SU-DHL-6 (cell line): ENCODE results near the gene EGFL6.
"Not testable (repeated sequence)": the region's sequence is repeated elsewhere in the genome, so short reads cannot be mapped to it uniquely, and the experiment has no call there.

ENCODE experiments used
- H2AFZ ChIP-seq: fragments of 200-600 bp; sonication (generic); 2 replicates; pipeline ENCODE4 v1.6.1; 2014; ENCODE audit warnings: low read depth, mild to moderate bottlenecking, moderate library complexity, mixed read lengths, antibody characterized with exemption, low read length; ENCODE audit not compliant: severe bottlenecking
- H3F3A ChIP-seq: fragments of 200-600 bp; shearing (Covaris generic); 2 replicates; pipeline ENCODE4 v1.6.0; 2016; ENCODE audit warnings: antibody characterized with exemption, mild to moderate bottlenecking; ENCODE audit not compliant: insufficient read depth
- H3K27ac ChIP-seq: fragments of 200-600 bp; sonication (generic); 2 replicates; pipeline ENCODE4 v1.5.1; 2016; ENCODE audit warnings: low read depth, mild to moderate bottlenecking, low read length, moderate library complexity, mixed read lengths
- H3K27me3 ChIP-seq: fragments of 200-600 bp; sonication (generic), shearing (Covaris generic); 2 replicates; pipeline ENCODE4 v1.6.0; 2014; ENCODE audit warnings: mild to moderate bottlenecking, low read length
- H3K36me3 ChIP-seq: fragments of 200-600 bp; sonication (generic); 2 replicates; pipeline ENCODE4 v1.6.1; 2014; ENCODE audit warnings: mild to moderate bottlenecking, low read length, mixed read lengths
- H3K4me2 ChIP-seq: fragments of 300-600, 200-600 bp; shearing (Covaris generic), sonication (generic); 2 replicates; pipeline ENCODE4 v1.6.0; 2014; ENCODE audit warnings: low read length, low read depth, mild to moderate bottlenecking; ENCODE audit not compliant: poor library complexity, severe bottlenecking
- H3K4me3 ChIP-seq: fragments of 200-600 bp; sonication (generic); 2 replicates; pipeline ENCODE4 v1.5.1; 2014; ENCODE audit warnings: antibody characterized with exemption, low read length, mild to moderate bottlenecking, mixed read lengths; ENCODE audit not compliant: insufficient read depth, poor library complexity, severe bottlenecking
- H3K79me2 ChIP-seq: fragments of 200-600 bp; sonication (generic); 2 replicates; pipeline ENCODE4 v1.6.1; 2014; ENCODE audit warnings: mild to moderate bottlenecking, low read length, moderate library complexity; ENCODE audit not compliant: insufficient read depth
- H3K9ac ChIP-seq: fragments of 200-600 bp; sonication (generic); 2 replicates; pipeline ENCODE4 v1.7.0; 2014; ENCODE audit warnings: mild to moderate bottlenecking, low read length
- H3K9me2 ChIP-seq: fragments of 200-600 bp; sonication (generic); replicated peaks from 2 replicates; pipeline ENCODE4 v1.6.1; 2014; ENCODE audit warnings: low read length; ENCODE audit not compliant: insufficient read depth
- H3K9me3 ChIP-seq: fragments of 200-600 bp; sonication (generic); 2 replicates; pipeline ENCODE4 v1.6.1; 2014; ENCODE audit warnings: low read length, mixed read lengths; ENCODE audit not compliant: insufficient read depth
- H4K20me1 ChIP-seq: fragments of 200-600 bp; sonication (generic); 2 replicates; pipeline ENCODE4 v1.6.1; 2014; ENCODE audit warnings: low read depth, mild to moderate bottlenecking, antibody characterized with exemption, low read length, moderate library complexity, mixed read lengths
- CTCF ChIP-seq: fragments of 200-600 bp; sonication (generic); IDR thresholded peaks from one replicate; pipeline ENCODE4 v1.5.1; 2017; ENCODE audit warnings: antibody characterized with exemption, mild to moderate bottlenecking, low read length, moderate library complexity; ENCODE audit not compliant: insufficient read depth, poor library complexity, severe bottlenecking
- EZH2phosphoT487 ChIP-seq: fragments of 200-600 bp; sonication (generic), shearing (Covaris generic); conservative IDR thresholded peaks from 2 replicates; pipeline ENCODE4 v1.6.1; 2018; ENCODE audit warnings: mild to moderate bottlenecking, antibody characterized with exemption, low read length, moderate library complexity, mixed read lengths

The EGFL6 gene

GRCh38 chrX:13638021-13638420 is 68.6 kb downstream of the EGFL6 start:
- no peaks in the 10 kb centered on the region for H3K79me2 ChIP-seq
- H3K9me3 ChIP-seq, result no peaks in the 10 kb centered on the region
- no peak overlapping the region for H3K4me3 ChIP-seq
- H4K20me1 ChIP-seq, result no peaks in the 10 kb centered on the region
- no peak overlapping the region for H3K4me2 ChIP-seq
- H3K9me2 ChIP-seq, result no peaks in the 10 kb centered on the region
- no peaks in the 10 kb centered on the region for H3K27me3 ChIP-seq
- no peak overlapping the region for H3K27ac ChIP-seq
- no peak overlapping the region for H3K9ac ChIP-seq
- TF ChIP-seq CTCF, result no peak
- TF ChIP-seq EZH2phosphoT487, result no peak
- H3F3A ChIP-seq, result no peaks in the 10 kb centered on the region
- no peaks in the 10 kb centered on the region for H3K36me3 ChIP-seq
- H2AFZ ChIP-seq, result no peak overlapping the region

- Histone ChIP-seq H3K9me3 (no peaks in the 10 kb centered on the region), H3K27ac (no peak overlapping the region), H3K27me3 (no peaks in the 10 kb centered on the region), H3F3A (no peaks in the 10 kb centered on the region), H3K4me2 (no peak overlapping the region), H2AFZ (no peak overlapping the region), H3K9me2 (no peaks in the 10 kb centered on the region), H3K79me2 (no peaks in the 10 kb centered on the region), H3K36me3 (no peaks in the 10 kb centered on the region), H3K4me3 (no peak overlapping the region), H3K9ac (no peak overlapping the region), H4K20me1 (no peaks in the 10 kb centered on the region)
- TF ChIP-seq CTCF (no peak), EZH2phosphoT487 (no peak)
Measured at GRCh38 chrX:13638826-13639225, 69.4 kb downstream of the EGFL6 start.

GRCh38 chrX:13641684-13642083 is 72.3 kb downstream of the EGFL6 start:
- not testable (repeated sequence) for H3F3A ChIP-seq, H3K27me3 ChIP-seq, H2AFZ ChIP-seq, H3K9me2 ChIP-seq, H3K27ac ChIP-seq, H3K79me2 ChIP-seq, H4K20me1 ChIP-seq, H3K9ac ChIP-seq, H3K4me2 ChIP-seq, H3K36me3 ChIP-seq, H3K9me3 ChIP-seq, H3K4me3 ChIP-seq

- no peaks in the 10 kb centered on the region for H3K9me3 ChIP-seq
- H3K4me3 ChIP-seq, result no peak overlapping the region
- no peaks in the 10 kb centered on the region for H4K20me1 ChIP-seq
- H3K79me2 ChIP-seq, result no peaks in the 10 kb centered on the region
- no peak overlapping the region for H2AFZ ChIP-seq
- no peak overlapping the region for H3K9ac ChIP-seq
- TF ChIP-seq EZH2phosphoT487, result no peak
- TF ChIP-seq CTCF, result no peak
- H3K27ac ChIP-seq, result no peak overlapping the region
- no peaks in the 10 kb centered on the region for H3F3A ChIP-seq
- H3K27me3 ChIP-seq, result no peaks in the 10 kb centered on the region
- no peaks in the 10 kb centered on the region for H3K36me3 ChIP-seq
- H3K9me2 ChIP-seq, result no peaks in the 10 kb centered on the region
- no peak overlapping the region for H3K4me2 ChIP-seq
Measured at GRCh38 chrX:13645464-13646153, 76.2 kb downstream of the EGFL6 start.
